ENCODE results near the gene LMLN.

GRCh38 chr3:197950677-197951061, 9.3 kb upstream of the LMLN start:
- TF ChIP-seq CTCF (IDR thresholded peaks at IDR 0.05) (no peak), MAX (IDR thresholded peaks at IDR 0.05; ENCODE audit: low read depth) (no peak), REST (IDR thresholded peaks at IDR 0.05; ENCODE audit: low read depth, low read length) (no peak)

All from SK-N-SH (cell line).